OCI-LY1 (cell line): ENCODE data around the gene NFIX.

ENCODE experiments used
- H2AFZ ChIP-seq: fragments of 200-600 bp; sonication (generic), shearing (Covaris generic); 2 replicates; pipeline ENCODE4 v1.6.0; 2014; ENCODE audit warnings: antibody characterized with exemption, mild to moderate bottlenecking, low read length
- H3F3A ChIP-seq: fragments of 200-600 bp; sonication (generic), shearing (Covaris generic); 2 replicates; pipeline ENCODE4 v1.6.0; 2014; ENCODE audit warnings: mild to moderate bottlenecking, antibody characterized with exemption, low read length, moderate library complexity; ENCODE audit not compliant: insufficient read depth
- H3K27ac ChIP-seq: fragments of 200-600 bp; sonication (generic); 2 replicates; pipeline ENCODE4 v1.5.1; 2014; ENCODE audit warnings: low read length, mixed run types, mild to moderate bottlenecking, low read depth; ENCODE audit not compliant: poor library complexity, severe bottlenecking
- H3K27me3 ChIP-seq: fragments of 200-600 bp; sonication (generic); 2 replicates; pipeline ENCODE4 v1.6.0; 2014; ENCODE audit warnings: antibody characterized with exemption, mild to moderate bottlenecking, low read length, moderate library complexity; ENCODE audit not compliant: insufficient read depth
- H3K36me3 ChIP-seq: fragments of 200-600 bp; sonication (generic); 2 replicates; pipeline ENCODE4 v1.6.1; 2014; ENCODE audit warnings: mild to moderate bottlenecking, antibody characterized with exemption, low read length, moderate library complexity, mixed read lengths; ENCODE audit not compliant: insufficient read depth
- H3K4me1 ChIP-seq: fragments of 200-600 bp; sonication (generic); 2 replicates; pipeline ENCODE4 v1.5.1; 2014; ENCODE audit warnings: mild to moderate bottlenecking, low read length, moderate library complexity; ENCODE audit not compliant: insufficient read depth, severe bottlenecking
- H3K4me2 ChIP-seq: fragments of 200-600 bp; sonication (generic), shearing (Covaris generic); 2 replicates; pipeline ENCODE4 v1.6.1; 2014; ENCODE audit warnings: low read length
- H3K4me3 ChIP-seq: fragments of 200-600 bp; sonication (generic); 2 replicates; pipeline ENCODE4 v1.5.1; 2014; ENCODE audit warnings: low read length, low read depth, mild to moderate bottlenecking, mixed read lengths; ENCODE audit not compliant: poor library complexity, severe bottlenecking
- H3K79me2 ChIP-seq: fragments of 200-600 bp; shearing (Covaris generic); 2 replicates; pipeline ENCODE4 v1.6.1; 2016; ENCODE audit warnings: mixed run types, low read length, mixed read lengths; ENCODE audit not compliant: insufficient read depth
- H3K9ac ChIP-seq: fragments of 200-600 bp; sonication (generic), shearing (Covaris generic); 2 replicates; pipeline ENCODE4 v1.6.1; 2014; ENCODE audit warnings: mild to moderate bottlenecking, low read length, mixed read lengths
- H3K9me2 ChIP-seq: fragments of 200-600 bp; sonication (generic), shearing (Covaris generic); 2 replicates; pipeline ENCODE4 v1.6.1; 2014; ENCODE audit warnings: low read depth, mild to moderate bottlenecking, low read length, mixed read lengths
- H3K9me3 ChIP-seq: fragments of 200-600 bp; shearing (Covaris generic); 2 replicates; pipeline ENCODE4 v1.6.1; 2014; ENCODE audit warnings: low read length, mixed read lengths
- H4K20me1 ChIP-seq: fragments of 200-600 bp; sonication (generic), shearing (Covaris generic); 2 replicates; pipeline ENCODE4 v1.6.0; 2016; ENCODE audit warnings: mild to moderate bottlenecking, low read length; ENCODE audit not compliant: insufficient read depth
- CTCF ChIP-seq: fragments of 200-600 bp; sonication (generic), shearing (Covaris generic); IDR thresholded peaks from 2 replicates; pipeline ENCODE4 v1.5.1; 2017; ENCODE audit warnings: mild to moderate bottlenecking, antibody characterized with exemption, low read length, moderate library complexity, mixed read lengths
- EZH2 ChIP-seq: fragments of 200-600 bp; sonication (generic), shearing (Covaris generic); IDR thresholded peaks from 2 replicates; pipeline ENCODE4 v1.8.0; 2017; ENCODE audit warnings: borderline replicate concordance, mixed run types, mild to moderate bottlenecking, antibody characterized with exemption, low read length, moderate library complexity, mixed read lengths

The NFIX gene

GRCh38 chr19:13027557-13027956 lies 32.3 kb downstream of the NFIX start:
- no peak overlapping the region for H3K4me2 ChIP-seq
- H3K9me3 ChIP-seq, result no peaks in the 10 kb centered on the region
- no peaks in the 10 kb centered on the region for H3K79me2 ChIP-seq
- H3K27me3 ChIP-seq, result no peaks in the 10 kb centered on the region; the same call in 1 of the 2 replicates
- H3F3A ChIP-seq, result no peaks in the 10 kb centered on the region
- no peak overlapping the region for H3K4me3 ChIP-seq
- no peak overlapping the region for H3K9ac ChIP-seq
- H3K27ac ChIP-seq, result no peak overlapping the region
- no peak overlapping the region for H2AFZ ChIP-seq
- TF ChIP-seq EZH2, result no peak
- TF ChIP-seq CTCF, result no peak
- H4K20me1 ChIP-seq, result no peaks in the 10 kb centered on the region
- no peaks in the 10 kb centered on the region for H3K4me1 ChIP-seq
- no peaks in the 10 kb centered on the region for H3K36me3 ChIP-seq
- H3K9me2 ChIP-seq, result no peaks in the 10 kb centered on the region

GRCh38 chr19:13028027-13028426 lies 32.8 kb downstream of the NFIX start:
- no peak overlapping the region for H3K4me2 ChIP-seq
- H3K9me3 ChIP-seq, result no peaks in the 10 kb centered on the region
- no peaks in the 10 kb centered on the region for H3F3A ChIP-seq
- no peaks in the 10 kb centered on the region for H3K9me2 ChIP-seq
- no peaks in the 10 kb centered on the region; the same call in 1 of the 2 replicates for H3K27me3 ChIP-seq
- H3K79me2 ChIP-seq, result no peaks in the 10 kb centered on the region
- H3K4me1 ChIP-seq, result no peaks in the 10 kb centered on the region
- no peaks in the 10 kb centered on the region for H4K20me1 ChIP-seq
- H3K27ac ChIP-seq, result no peak overlapping the region
- no peak overlapping the region for H3K9ac ChIP-seq
- H3K36me3 ChIP-seq, result no peaks in the 10 kb centered on the region
- no peak overlapping the region for H2AFZ ChIP-seq
- no peak overlapping the region for H3K4me3 ChIP-seq
- TF ChIP-seq EZH2 (no peak), CTCF (no peak)

GRCh38 chr19:13029301-13029880 lies 34.1 kb downstream of the NFIX start:
- H3K9me2 ChIP-seq, result no peaks in the 10 kb centered on the region
- H3K36me3 ChIP-seq, result no peaks in the 10 kb centered on the region
- TF ChIP-seq EZH2 (no peak), CTCF (no peak)
- no peaks in the 10 kb centered on the region for H4K20me1 ChIP-seq
- no peak overlapping the region for H2AFZ ChIP-seq
- H3K9me3 ChIP-seq, result no peaks in the 10 kb centered on the region
- H3K4me3 ChIP-seq, result no peak overlapping the region
- no peak overlapping the region for H3K27ac ChIP-seq
- no peaks in the 10 kb centered on the region; the same call in 1 of the 2 replicates for H3K27me3 ChIP-seq
- no peaks in the 10 kb centered on the region for H3F3A ChIP-seq
- H3K4me1 ChIP-seq, result no peaks in the 10 kb centered on the region
- no peaks in the 10 kb centered on the region for H3K79me2 ChIP-seq
- no peak overlapping the region for H3K9ac ChIP-seq
- no peak overlapping the region for H3K4me2 ChIP-seq
